GM23248 (cell line): Measurements from ENCODE around the gene GDPD3. TPM values are rescaled to one million over a fixed set of nuclear protein-coding genes. Genes with fewer than 3 reads are reported as not detected.

Source experiments
- DNase-seq: peaks from one replicate; pipeline ENCODE4 v3.0.0-alpha.2; 2015
- H2AFZ ChIP-seq: fragments of 200-600 bp; sonication (generic); 2 replicates; pipeline ENCODE4 v1.6.1; 2016; ENCODE audit warnings: antibody characterized with exemption
- H3F3A ChIP-seq: fragments of 200-600 bp; sonication (generic); 2 replicates; pipeline ENCODE4 v1.6.1; 2016; ENCODE audit warnings: mild to moderate bottlenecking, antibody characterized with exemption, mixed run types; ENCODE audit not compliant: insufficient read depth
- H3K27ac ChIP-seq: fragments of 200-600 bp; sonication (generic); 2 replicates; pipeline ENCODE4 v1.5.1; 2016; ENCODE audit warnings: mild to moderate bottlenecking
- H3K27me3 ChIP-seq: fragments of 200-600 bp; sonication (generic); replicated peaks from 2 replicates; pipeline ENCODE4 v1.6.1; 2016; ENCODE audit warnings: mild to moderate bottlenecking; ENCODE audit not compliant: insufficient read depth
- H3K36me3 ChIP-seq: fragments of 200-600 bp; sonication (generic); 2 replicates; pipeline ENCODE4 v1.6.1; 2016; ENCODE audit warnings: low read depth, mild to moderate bottlenecking
- H3K4me1 ChIP-seq: fragments of 200-600 bp; sonication (generic); 2 replicates; pipeline ENCODE4 v1.6.1; 2016; ENCODE audit warnings: mild to moderate bottlenecking; ENCODE audit not compliant: insufficient read depth
- H3K4me2 ChIP-seq: fragments of 200-600 bp; sonication (generic); one replicate; pipeline ENCODE4 v1.6.1; 2016; ENCODE audit warnings: mild to moderate bottlenecking; ENCODE audit not compliant: unreplicated experiment
- H3K4me3 ChIP-seq: fragments of 200-600 bp; sonication (generic); 2 replicates; pipeline ENCODE4 v1.5.1; 2016; ENCODE audit warnings: mild to moderate bottlenecking
- H3K79me2 ChIP-seq: fragments of 200-600 bp; sonication (generic); 2 replicates; pipeline ENCODE4 v1.6.1; 2016; ENCODE audit warnings: mild to moderate bottlenecking; ENCODE audit not compliant: insufficient read depth
- H3K9ac ChIP-seq: fragments of 200-600 bp; sonication (generic); 2 replicates; pipeline ENCODE4 v1.6.1; 2016; ENCODE audit warnings: mild to moderate bottlenecking
- H3K9me2 ChIP-seq: fragments of 200-600 bp; sonication (generic); 2 replicates; pipeline ENCODE4 v1.6.1; 2016; ENCODE audit warnings: mixed run types, mild to moderate bottlenecking, moderate library complexity; ENCODE audit not compliant: insufficient read depth
- H3K9me3 ChIP-seq: fragments of 200-600 bp; sonication (generic); one replicate; pipeline ENCODE4 v1.6.1; 2017; ENCODE audit warnings: low read depth
- H4K20me1 ChIP-seq: fragments of 200-600 bp; sonication (generic); 2 replicates; pipeline ENCODE4 v1.6.0; 2016; ENCODE audit not compliant: insufficient read depth
- EZH2 ChIP-seq: fragments of 200-600 bp; sonication (generic); IDR thresholded peaks from 2 replicates; pipeline ENCODE4 v1.6.1; 2018; ENCODE audit warnings: antibody characterized with exemption, mild to moderate bottlenecking; ENCODE audit not compliant: insufficient read depth, poor library complexity, severe bottlenecking
- EZH2phosphoT487 ChIP-seq: fragments of 200-600 bp; sonication (generic); IDR thresholded peaks from 2 replicates; pipeline ENCODE4 v1.6.1; 2018; ENCODE audit warnings: antibody characterized with exemption, moderate library complexity, mild to moderate bottlenecking, low read depth; ENCODE audit not compliant: insufficient read depth
- WGBS, 2 experiments: methylation state at CpG; one replicate each; pipeline ENCODE4 v1.1.6; 2015 to 2017; ENCODE audit warnings: low lambda C conversion rate in 2 of 2, low coverage in 1 of 2; ENCODE audit errors: missing lambda C conversion rate in 2 of 2; 5-methylcytosine and 5-hydroxymethylcytosine counted together
- in situ Hi-C: fragments of 300-500 bp; cut with MboI; formaldehyde crosslinking; loops from 2 replicates; pipeline ENCODE4 v1.15.0; 2020
- polyA plus RNA-seq: library from polyadenylated mRNA; unstranded; fragments of >200 nt; fragmentation: Nextera tagmentation; extraction: Ambion mirVana; gene quantifications from 2 replicates; pipeline ENCODE4 v1.2.1, GENCODE V29; 2016
- total RNA-seq: library from RNA; depleted of rRNA; stranded (reverse); fragments of >200 nt; shearing (Covaris generic); gene quantifications from 2 replicates; pipeline ENCODE4 v1.2.3, GENCODE V29; 2014; rRNA removed

Gene GDPD3
- total RNA-seq (0.22 TPM in 1 of 2 replicates, not detected in the other), polyA plus RNA-seq (1.1 and 1.2 TPM in 2 replicates)

- H3K27ac ChIP-seq, result no peak within 1 kb of the TSS
- in situ Hi-C loops, result loop anchor here (25.0 kb wide), 1 partner anchor 299 kb away; the partner anchor contains the start of gene ZNF771
- no peak within 1 kb of the TSS for H2AFZ ChIP-seq
- H3K4me3 ChIP-seq, result no peak within 1 kb of the TSS
- H3F3A ChIP-seq, result no peaks in the 10 kb centered on the region
- no peaks in the 10 kb centered on the region; the same call in 1 of the 2 replicates for H3K36me3 ChIP-seq
- no peaks in the 10 kb centered on the region for H3K9me3 ChIP-seq
- H3K4me1 ChIP-seq, result peaks cover 9% of the 10 kb centered on the region
- H3K4me2 ChIP-seq, result no peak within 1 kb of the TSS
- H3K9ac ChIP-seq, result no peak within 1 kb of the TSS
- WGBS, 2 experiments, result 68 to 72% methylated on average over 20 of the region's 20 CpGs
- H3K79me2 ChIP-seq, result no peaks in the 10 kb centered on the region
- TF ChIP-seq EZH2phosphoT487 (no peak), EZH2 (no peak)
- H3K27me3 ChIP-seq, result no peaks in the 10 kb centered on the region
- DNase-seq, result peak; percentile 44
- H4K20me1 ChIP-seq, result no peaks in the 10 kb centered on the region
- no peaks in the 10 kb centered on the region for H3K9me2 ChIP-seq
Observed at GRCh38 chr16:30113031-30113710, at the start of gene GDPD3. TSS of gene GDPD3 (minus strand) at chr16:30113537. CDS start at chr16:30113478, 59 bp downstream.

GRCh38 chr16:30157214-30157613 lies 43.9 kb upstream of the GDPD3 start:
- no peaks in the 10 kb centered on the region for H3K9me3 ChIP-seq
- no peaks in the 10 kb centered on the region for H4K20me1 ChIP-seq
- no peak overlapping the region for H3K9ac ChIP-seq
- H3K27me3 ChIP-seq, result no peaks in the 10 kb centered on the region
- in situ Hi-C loops, result no loop called here
- 0% methylated on average over 1 of the region's 1 CpG for WGBS, 2 experiments
- H3K9me2 ChIP-seq, result no peaks in the 10 kb centered on the region
- no peak overlapping the region for H3K27ac ChIP-seq
- no peak for TF ChIP-seq EZH2phosphoT487
- TF ChIP-seq EZH2, result no peak
- H3K4me3 ChIP-seq, result no peak overlapping the region
- no peaks in the 10 kb centered on the region for H3F3A ChIP-seq
- H2AFZ ChIP-seq, result no peak overlapping the region
- H3K36me3 ChIP-seq, result no peaks in the 10 kb centered on the region
- no peak for DNase-seq
- no peaks in the 10 kb centered on the region for H3K4me1 ChIP-seq
- H3K4me2 ChIP-seq, result no peak overlapping the region
- no peaks in the 10 kb centered on the region for H3K79me2 ChIP-seq

- no peak for DNase-seq
- Histone ChIP-seq H3K36me3 (no peaks in the 10 kb centered on the region), H3K4me1 (no peaks in the 10 kb centered on the region), H4K20me1 (no peaks in the 10 kb centered on the region), H3K27ac (no peak overlapping the region), H3F3A (no peaks in the 10 kb centered on the region), H3K4me2 (no peak overlapping the region), H2AFZ (no peak overlapping the region), H3K9ac (no peak overlapping the region), H3K9me2 (no peaks in the 10 kb centered on the region), H3K27me3 (no peaks in the 10 kb centered on the region), H3K4me3 (no peak overlapping the region), H3K79me2 (no peaks in the 10 kb centered on the region), H3K9me3 (no peaks in the 10 kb centered on the region)
- WGBS, 2 experiments, result 81 to 86% methylated on average over 5 of the region's 5 CpGs
- TF ChIP-seq EZH2 (no peak), EZH2phosphoT487 (no peak)
- in situ Hi-C loops, result no loop called here
Observed at GRCh38 chr16:30155188-30155587, 41.9 kb upstream of the GDPD3 start.

- H3K9me3 ChIP-seq, result peaks cover 5% of the 10 kb centered on the region
- no peaks in the 10 kb centered on the region for H3K79me2 ChIP-seq
- TF ChIP-seq EZH2 (no peak), EZH2phosphoT487 (no peak)
- H3K9me2 ChIP-seq, result no peaks in the 10 kb centered on the region
- no peak overlapping the region for H2AFZ ChIP-seq
- in situ Hi-C loops, result no loop called here
- H3K9ac ChIP-seq, result no peak overlapping the region
- H3K4me1 ChIP-seq, result no peaks in the 10 kb centered on the region
- H3K27me3 ChIP-seq, result no peaks in the 10 kb centered on the region
- no peaks in the 10 kb centered on the region for H4K20me1 ChIP-seq
- 84 to 85% methylated on average over 9 of the region's 9 CpGs for WGBS, 2 experiments
- no peak overlapping the region for H3K27ac ChIP-seq
- no peaks in the 10 kb centered on the region for H3F3A ChIP-seq
- no peak for DNase-seq
- H3K4me3 ChIP-seq, result no peak overlapping the region
- H3K4me2 ChIP-seq, result no peak overlapping the region
- no peaks in the 10 kb centered on the region for H3K36me3 ChIP-seq
Observed at GRCh38 chr16:30152517-30152916, 39.2 kb upstream of the GDPD3 start.
